Lung microvascular endothelial cell (primary cell): ENCODE data around the gene TRAF4. TPM values are rescaled to one million over a fixed set of nuclear protein-coding genes. Genes with fewer than 3 reads are reported as not detected.

Source experiments
- DNase-seq, 2 donors: peaks; one replicate each; pipeline versions ENCODE4 v3.0.0 to v3.0.0-alpha.2; 2010; ENCODE audit warnings: low read depth in 2 of 2
- total RNA-seq: library from RNA; depleted of rRNA; stranded (reverse); fragments of >200 nt; gene quantifications from 2 replicates; pipeline ENCODE4 v1.2.1, GENCODE V29; 2014

Gene TRAF4
- 22.2 and 26.2 TPM in 2 replicates for total RNA-seq

- DNase-seq, result peak; percentile 75 to 83
These were observed at the start of gene TRAF4 for GRCh38 chr17:28743243-28744103. TRAF4 (plus strand) TSS chr17:28744011; CDS start chr17:28744113, 102 bp downstream.

DNA sequence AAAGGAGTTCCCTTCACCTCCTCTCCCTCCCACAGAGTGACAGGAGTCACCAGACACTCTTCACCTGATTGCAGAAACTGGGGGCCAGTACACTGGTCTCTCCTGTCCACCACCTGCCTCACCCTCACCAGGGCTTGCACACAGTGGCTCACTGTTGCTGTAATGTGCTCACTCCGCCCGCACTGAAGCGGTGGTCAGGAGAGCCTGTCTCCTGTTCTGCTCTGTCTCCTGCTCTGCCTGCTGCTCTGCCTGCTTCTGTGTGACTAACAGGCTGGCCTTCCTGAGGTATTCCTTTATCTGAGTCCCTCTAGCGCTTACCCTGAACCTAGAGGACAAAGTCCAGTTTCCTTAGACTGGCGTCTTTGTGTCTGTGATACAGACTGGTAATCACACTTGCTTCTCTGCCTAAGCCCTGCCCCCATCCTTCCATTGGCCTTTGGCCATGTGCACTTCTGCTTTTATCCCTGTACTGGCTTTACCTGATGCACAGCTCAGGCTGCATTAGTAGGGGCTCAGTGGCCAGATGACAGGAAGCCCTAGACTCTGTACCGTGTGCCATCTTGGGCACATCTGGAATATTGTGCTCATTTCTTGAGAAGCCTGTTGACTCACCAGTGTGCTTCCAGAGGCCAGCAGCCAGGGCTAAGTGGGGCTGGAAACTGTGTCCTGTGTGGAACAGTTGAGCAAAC is 45.4 kb upstream of the TRAF4 start:
- DNase-seq, result no peak

- DNase-seq, result no peak
These were observed 43.5 kb upstream of the TRAF4 start for GRCh38 chr17:28700278-28700677.

- no peak for DNase-seq
These were observed 42.9 kb upstream of the TRAF4 start for GRCh38 chr17:28700830-28701492.

GRCh38 chr17:28702026-28702751 is 41.6 kb upstream of the TRAF4 start:
- peak in 1 of 2 donors; percentile 61 for DNase-seq

GRCh38 chr17:28702752-28703150 is 41.1 kb upstream of the TRAF4 start:
- no peak for DNase-seq

GRCh38 chr17:28703552-28704218 is 40.1 kb upstream of the TRAF4 start:
- no peak for DNase-seq

DNA sequence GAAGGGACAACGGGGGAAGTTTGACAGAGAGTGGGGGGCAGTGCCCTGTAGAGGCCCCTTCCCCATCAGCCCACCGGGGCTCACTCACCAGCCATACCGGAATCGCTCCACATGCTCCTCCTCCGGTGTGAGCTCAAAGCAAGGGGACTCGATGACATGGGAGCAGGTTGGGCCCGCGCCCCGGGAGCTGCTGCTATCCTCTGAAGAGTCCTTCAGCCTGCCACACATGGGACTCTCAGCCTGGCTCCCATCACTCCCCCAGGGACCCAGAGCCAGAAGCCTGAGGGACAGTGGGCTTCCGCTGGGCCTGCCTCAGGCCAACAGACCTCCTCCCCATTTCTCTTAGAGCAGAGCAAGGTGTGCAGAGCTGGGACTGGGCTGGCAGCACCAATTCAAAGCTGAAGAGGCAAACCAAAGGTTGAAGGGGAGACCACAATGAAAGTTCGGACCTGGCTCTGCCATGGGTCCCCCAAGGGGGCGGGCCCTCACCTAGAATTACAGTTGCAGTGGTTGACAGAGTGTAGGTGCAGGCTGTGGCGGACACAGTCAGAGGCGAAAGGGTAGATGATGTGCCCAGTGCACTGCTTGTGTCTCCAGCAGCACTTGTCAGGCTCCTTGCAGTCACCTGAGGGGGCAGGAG is 39.5 kb upstream of the TRAF4 start:
- DNase-seq, result no peak

GRCh38 chr17:28705074-28705659 is 38.6 kb upstream of the TRAF4 start:
- DNase-seq, result no peak

- no peak for DNase-seq
These were observed 38.0 kb upstream of the TRAF4 start for GRCh38 chr17:28705728-28706334.

DNA sequence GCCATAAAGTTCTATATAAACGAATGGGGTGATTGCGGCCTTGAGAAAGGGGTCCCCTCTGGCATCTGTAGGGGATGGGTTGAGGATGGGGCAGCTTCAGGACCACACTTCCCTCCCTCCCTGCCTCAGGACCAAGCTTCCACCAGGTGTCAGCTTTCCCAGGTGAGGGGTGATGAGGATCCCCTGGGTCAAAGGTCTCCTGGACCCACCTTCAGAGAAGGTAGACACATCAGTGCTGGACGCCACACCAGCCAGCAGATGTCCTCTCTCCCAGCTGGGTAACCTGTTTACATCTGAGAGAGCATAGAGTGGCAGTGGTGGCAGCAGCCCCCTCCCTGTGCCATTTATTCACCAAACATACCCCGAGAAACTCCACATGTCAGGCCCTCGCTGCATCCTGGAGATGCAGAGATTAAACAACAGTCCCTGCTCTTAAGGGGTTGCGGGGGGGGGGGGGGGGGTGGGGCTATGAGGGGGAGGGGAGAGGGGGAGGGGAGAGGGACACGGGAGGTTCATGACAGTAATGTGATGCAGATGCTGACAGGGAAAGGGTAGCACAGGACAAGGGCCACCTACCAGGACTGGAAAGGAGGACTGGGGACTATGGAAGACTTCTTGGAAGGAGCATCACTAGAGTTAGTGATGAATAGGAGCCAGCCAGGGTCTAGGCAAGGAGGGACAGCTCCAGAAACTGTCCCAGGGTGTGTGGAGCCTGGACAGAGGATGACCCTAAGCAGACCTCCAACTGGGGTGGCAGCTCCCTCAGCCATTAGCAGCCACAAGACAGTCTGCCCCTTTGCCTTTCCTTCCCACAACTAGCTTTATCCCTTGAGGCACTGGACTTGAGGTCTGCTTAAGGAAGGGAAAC is 37.1 kb upstream of the TRAF4 start:
- no peak for DNase-seq

GRCh38 chr17:28707339-28707720 is 36.5 kb upstream of the TRAF4 start:
- no peak for DNase-seq

GRCh38 chr17:28710861-28711722 is 32.7 kb upstream of the TRAF4 start:
- DNase-seq, result peak; percentile 83 to 87

- DNase-seq, result no peak
These were observed 32.1 kb upstream of the TRAF4 start, which contains the start of gene PROCA1 for GRCh38 chr17:28711723-28712031. PROCA1 (minus strand) TSS chr17:28711888; CDS start chr17:28711660, 228 bp downstream.

- DNase-seq, result no peak
These were observed 31.6 kb upstream of the TRAF4 start for GRCh38 chr17:28712032-28712704.

- no peak for DNase-seq
These were observed 31.0 kb upstream of the TRAF4 start for GRCh38 chr17:28712705-28713415.

DNA sequence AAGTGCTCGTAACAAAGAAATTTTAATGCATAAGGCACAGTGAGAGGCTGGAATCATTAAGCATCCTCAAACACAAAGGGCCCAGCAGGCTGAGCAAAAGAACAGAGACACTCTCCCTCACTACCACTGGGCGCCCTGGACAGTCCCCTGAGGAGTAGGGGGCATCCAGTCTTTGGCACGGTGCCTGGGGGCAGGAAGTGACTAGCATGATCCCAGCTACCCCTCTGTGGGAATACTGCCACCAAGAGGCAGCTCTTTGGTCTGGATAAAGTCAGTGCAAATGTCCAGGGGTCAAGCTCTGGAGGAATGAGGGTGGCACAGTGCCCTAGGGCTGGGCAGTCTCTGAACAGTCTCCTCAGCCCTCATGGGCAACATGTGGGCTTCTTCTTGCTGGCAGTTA is 29.5 kb upstream of the TRAF4 start:
- DNase-seq, result no peak
